SK-N-SH (cell line): ENCODE data around the gene SLC6A3.

Experiments used
- EZH2phosphoT487 ChIP-seq: fragments of 200-600 bp; sonication (generic); IDR thresholded peaks from 2 replicates; pipeline ENCODE4 v1.6.1; 2017; ENCODE audit warnings: low read depth, mixed run types, mild to moderate bottlenecking, antibody characterized with exemption, moderate library complexity, borderline replicate concordance
- MXI1 ChIP-seq: IDR thresholded peaks from 2 replicates; pipeline ENCODE4 v1.6.1; 2012; ENCODE audit warnings: mild to moderate bottlenecking, low read depth, low read length, improper control_type of control experiment
- NRF1 ChIP-seq: IDR thresholded peaks from 2 replicates; pipeline ENCODE4 v1.6.1; 2012; ENCODE audit warnings: low read depth, mild to moderate bottlenecking, low read length
- POLR2AphosphoS5 ChIP-seq: IDR thresholded peaks from 2 replicates; pipeline ENCODE4 v1.6.1; 2012; ENCODE audit warnings: low read depth, low read length
- RFX5 ChIP-seq: IDR thresholded peaks from 2 replicates; pipeline ENCODE4 v1.6.1; 2012; ENCODE audit warnings: mild to moderate bottlenecking, improper control_type of control experiment, low read length
- RXRA ChIP-seq: IDR thresholded peaks from 2 replicates; pipeline ENCODE4 v1.4.0; 2012; ENCODE audit warnings: low read depth, mild to moderate bottlenecking, borderline replicate concordance
- TF ChIP-seq, protein P1 (sequence below): IDR thresholded peaks from 2 replicates; pipeline ENCODE4 v1.4.0; 2012; ENCODE audit warnings: low read depth, borderline replicate concordance
- TF ChIP-seq, protein P2 (sequence below): fragments of 200-600 bp; sonication (generic); IDR thresholded peaks from 2 replicates; pipeline ENCODE4 v1.6.1; 2017; ENCODE audit warnings: antibody characterized with exemption, mild to moderate bottlenecking, moderate library complexity
- TF ChIP-seq, protein P3 (sequence below): IDR thresholded peaks from 2 replicates; pipeline ENCODE4 v1.6.1; 2012; ENCODE audit warnings: mild to moderate bottlenecking, low read depth, low read length, moderate library complexity
- TF ChIP-seq, protein P4 (sequence below): IDR thresholded peaks from 2 replicates; pipeline ENCODE4 v1.4.0; 2012; ENCODE audit warnings: low read depth, borderline replicate concordance

DNA sequence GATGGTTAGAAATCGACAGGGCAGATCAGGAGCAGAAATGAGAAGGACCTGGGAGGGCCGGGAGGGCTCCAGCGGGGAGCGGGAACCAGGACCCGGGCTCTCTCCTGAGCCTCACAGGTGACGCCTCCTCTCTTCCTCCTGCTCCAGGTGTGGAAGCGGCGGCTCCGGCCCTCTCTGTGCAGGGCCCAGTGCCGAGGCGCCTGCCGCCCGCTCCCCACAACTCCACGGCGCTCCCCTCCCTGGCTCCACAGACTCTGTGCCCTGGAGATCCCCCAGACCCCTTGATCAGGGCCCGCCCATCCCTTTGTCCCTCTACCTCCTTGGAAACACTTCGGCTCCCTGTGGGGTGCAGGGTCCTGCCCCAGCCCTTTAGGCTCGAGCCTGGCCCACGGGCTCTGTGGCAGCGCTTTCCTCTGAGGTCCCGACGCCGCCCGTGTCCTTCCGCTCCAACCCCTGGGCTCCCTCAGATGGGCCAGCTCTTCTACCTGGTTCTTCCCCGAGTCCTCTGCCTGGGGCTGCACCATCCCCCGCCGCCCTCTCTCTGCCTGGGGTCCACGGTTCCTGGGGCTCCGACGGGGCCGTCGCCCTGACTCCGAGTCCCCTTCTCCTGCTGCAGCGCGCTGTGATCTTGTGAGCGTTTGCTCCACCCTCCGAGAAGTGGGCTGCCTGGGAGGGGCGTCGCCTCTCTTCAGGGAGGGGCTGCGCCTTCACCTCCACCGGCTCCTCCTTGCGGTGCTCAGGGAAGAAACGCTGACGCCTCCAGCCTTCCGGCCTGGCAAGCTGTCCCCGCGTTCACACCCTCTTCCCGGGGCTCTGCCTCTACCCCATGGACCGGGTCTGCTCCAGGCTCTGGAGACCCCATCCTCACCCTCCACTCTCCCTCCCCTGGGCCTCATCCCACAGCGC, 22.4 kb upstream of the SLC6A3 start:
- TF ChIP-seq RFX5 (no peak), RXRA (no peak), EZH2phosphoT487 (no peak), POLR2AphosphoS5 (no peak), NRF1 (no peak), MXI1 (no peak)
- TF ChIP-seq, protein P1, sequence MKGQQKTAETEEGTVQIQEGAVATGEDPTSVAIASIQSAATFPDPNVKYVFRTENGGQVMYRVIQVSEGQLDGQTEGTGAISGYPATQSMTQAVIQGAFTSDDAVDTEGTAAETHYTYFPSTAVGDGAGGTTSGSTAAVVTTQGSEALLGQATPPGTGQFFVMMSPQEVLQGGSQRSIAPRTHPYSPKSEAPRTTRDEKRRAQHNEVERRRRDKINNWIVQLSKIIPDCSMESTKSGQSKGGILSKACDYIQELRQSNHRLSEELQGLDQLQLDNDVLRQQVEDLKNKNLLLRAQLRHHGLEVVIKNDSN: no peak
- TF ChIP-seq, protein P2, sequence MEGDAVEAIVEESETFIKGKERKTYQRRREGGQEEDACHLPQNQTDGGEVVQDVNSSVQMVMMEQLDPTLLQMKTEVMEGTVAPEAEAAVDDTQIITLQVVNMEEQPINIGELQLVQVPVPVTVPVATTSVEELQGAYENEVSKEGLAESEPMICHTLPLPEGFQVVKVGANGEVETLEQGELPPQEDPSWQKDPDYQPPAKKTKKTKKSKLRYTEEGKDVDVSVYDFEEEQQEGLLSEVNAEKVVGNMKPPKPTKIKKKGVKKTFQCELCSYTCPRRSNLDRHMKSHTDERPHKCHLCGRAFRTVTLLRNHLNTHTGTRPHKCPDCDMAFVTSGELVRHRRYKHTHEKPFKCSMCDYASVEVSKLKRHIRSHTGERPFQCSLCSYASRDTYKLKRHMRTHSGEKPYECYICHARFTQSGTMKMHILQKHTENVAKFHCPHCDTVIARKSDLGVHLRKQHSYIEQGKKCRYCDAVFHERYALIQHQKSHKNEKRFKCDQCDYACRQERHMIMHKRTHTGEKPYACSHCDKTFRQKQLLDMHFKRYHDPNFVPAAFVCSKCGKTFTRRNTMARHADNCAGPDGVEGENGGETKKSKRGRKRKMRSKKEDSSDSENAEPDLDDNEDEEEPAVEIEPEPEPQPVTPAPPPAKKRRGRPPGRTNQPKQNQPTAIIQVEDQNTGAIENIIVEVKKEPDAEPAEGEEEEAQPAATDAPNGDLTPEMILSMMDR: no peak
- TF ChIP-seq, protein P3, sequence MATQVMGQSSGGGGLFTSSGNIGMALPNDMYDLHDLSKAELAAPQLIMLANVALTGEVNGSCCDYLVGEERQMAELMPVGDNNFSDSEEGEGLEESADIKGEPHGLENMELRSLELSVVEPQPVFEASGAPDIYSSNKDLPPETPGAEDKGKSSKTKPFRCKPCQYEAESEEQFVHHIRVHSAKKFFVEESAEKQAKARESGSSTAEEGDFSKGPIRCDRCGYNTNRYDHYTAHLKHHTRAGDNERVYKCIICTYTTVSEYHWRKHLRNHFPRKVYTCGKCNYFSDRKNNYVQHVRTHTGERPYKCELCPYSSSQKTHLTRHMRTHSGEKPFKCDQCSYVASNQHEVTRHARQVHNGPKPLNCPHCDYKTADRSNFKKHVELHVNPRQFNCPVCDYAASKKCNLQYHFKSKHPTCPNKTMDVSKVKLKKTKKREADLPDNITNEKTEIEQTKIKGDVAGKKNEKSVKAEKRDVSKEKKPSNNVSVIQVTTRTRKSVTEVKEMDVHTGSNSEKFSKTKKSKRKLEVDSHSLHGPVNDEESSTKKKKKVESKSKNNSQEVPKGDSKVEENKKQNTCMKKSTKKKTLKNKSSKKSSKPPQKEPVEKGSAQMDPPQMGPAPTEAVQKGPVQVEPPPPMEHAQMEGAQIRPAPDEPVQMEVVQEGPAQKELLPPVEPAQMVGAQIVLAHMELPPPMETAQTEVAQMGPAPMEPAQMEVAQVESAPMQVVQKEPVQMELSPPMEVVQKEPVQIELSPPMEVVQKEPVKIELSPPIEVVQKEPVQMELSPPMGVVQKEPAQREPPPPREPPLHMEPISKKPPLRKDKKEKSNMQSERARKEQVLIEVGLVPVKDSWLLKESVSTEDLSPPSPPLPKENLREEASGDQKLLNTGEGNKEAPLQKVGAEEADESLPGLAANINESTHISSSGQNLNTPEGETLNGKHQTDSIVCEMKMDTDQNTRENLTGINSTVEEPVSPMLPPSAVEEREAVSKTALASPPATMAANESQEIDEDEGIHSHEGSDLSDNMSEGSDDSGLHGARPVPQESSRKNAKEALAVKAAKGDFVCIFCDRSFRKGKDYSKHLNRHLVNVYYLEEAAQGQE: no peak
- TF ChIP-seq, protein P4, sequence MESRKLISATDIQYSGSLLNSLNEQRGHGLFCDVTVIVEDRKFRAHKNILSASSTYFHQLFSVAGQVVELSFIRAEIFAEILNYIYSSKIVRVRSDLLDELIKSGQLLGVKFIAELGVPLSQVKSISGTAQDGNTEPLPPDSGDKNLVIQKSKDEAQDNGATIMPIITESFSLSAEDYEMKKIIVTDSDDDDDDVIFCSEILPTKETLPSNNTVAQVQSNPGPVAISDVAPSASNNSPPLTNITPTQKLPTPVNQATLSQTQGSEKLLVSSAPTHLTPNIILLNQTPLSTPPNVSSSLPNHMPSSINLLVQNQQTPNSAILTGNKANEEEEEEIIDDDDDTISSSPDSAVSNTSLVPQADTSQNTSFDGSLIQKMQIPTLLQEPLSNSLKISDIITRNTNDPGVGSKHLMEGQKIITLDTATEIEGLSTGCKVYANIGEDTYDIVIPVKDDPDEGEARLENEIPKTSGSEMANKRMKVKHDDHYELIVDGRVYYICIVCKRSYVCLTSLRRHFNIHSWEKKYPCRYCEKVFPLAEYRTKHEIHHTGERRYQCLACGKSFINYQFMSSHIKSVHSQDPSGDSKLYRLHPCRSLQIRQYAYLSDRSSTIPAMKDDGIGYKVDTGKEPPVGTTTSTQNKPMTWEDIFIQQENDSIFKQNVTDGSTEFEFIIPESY: no peak
